Liver (tissue), 9 donors: ENCODE results near the gene CHORDC1. TPM values are rescaled to one million over a fixed set of nuclear protein-coding genes. Genes with fewer than 3 reads are reported as not detected.

Experiments used
- DNase-seq: peaks from one replicate; pipeline ENCODE4 v3.0.0-alpha.2; 2017; ENCODE audit warnings: low spot score
- H3K27ac ChIP-seq, 2 donors: one replicate each; pipeline ENCODE4 v1.7.0; 2013; ENCODE audit warnings: inconsistent platforms in 2 of 2, low read length in 2 of 2, control low read depth in 1 of 2, low read depth in 1 of 2, mild to moderate bottlenecking in 1 of 2
- H3K27me3 ChIP-seq, 4 donors: one replicate each; pipeline versions ENCODE4 v1.6.1 to v1.7.0; 2013; ENCODE audit warnings: low read length in 3 of 4, inconsistent platforms in 1 of 4, mild to moderate bottlenecking in 1 of 4, moderate library complexity in 1 of 4; ENCODE audit not compliant: control insufficient read depth in 4 of 4, insufficient read depth in 4 of 4
- H3K36me3 ChIP-seq, 4 donors: one replicate each; pipeline versions ENCODE4 v1.6.1 to v1.7.0; 2013; ENCODE audit warnings: low read length in 3 of 4, mild to moderate bottlenecking in 3 of 4, low read depth in 1 of 4, moderate library complexity in 1 of 4; ENCODE audit not compliant: control insufficient read depth in 4 of 4, insufficient read depth in 3 of 4
- H3K4me1 ChIP-seq, 4 donors: one replicate each; pipeline versions ENCODE4 v1.6.1 to v1.7.0; 2013; ENCODE audit warnings: low read length in 3 of 4, mild to moderate bottlenecking in 3 of 4, moderate library complexity in 1 of 4; ENCODE audit not compliant: control insufficient read depth in 4 of 4, insufficient read depth in 4 of 4
- H3K4me3 ChIP-seq, 3 donors: one replicate each; pipeline versions ENCODE4 v1.6.1 to v1.7.0; 2013; ENCODE audit warnings: low read length in 3 of 3, control low read depth in 1 of 3, low read depth in 1 of 3, mild to moderate bottlenecking in 1 of 3
- H3K9ac ChIP-seq, 2 donors: one replicate each; pipeline ENCODE4 v1.7.0; 2013; ENCODE audit warnings: low read length in 2 of 2, mild to moderate bottlenecking in 2 of 2, moderate library complexity in 2 of 2, control low read depth in 1 of 2, low read depth in 1 of 2
- H3K9me3 ChIP-seq, 4 donors: one replicate each; pipeline versions ENCODE4 v1.6.1 to v1.7.0; 2013; ENCODE audit warnings: low read length in 3 of 4; ENCODE audit not compliant: control insufficient read depth in 4 of 4
- ATF3 ChIP-seq: IDR thresholded peaks from 2 replicates; pipeline ENCODE4 v1.6.1; 2016; ENCODE audit warnings: antibody characterized with exemption
- CTCF ChIP-seq: fragments of 150-350 bp; IDR thresholded peaks from 2 replicates; pipeline ENCODE4 v1.5.1; 2017; ENCODE audit warnings: improper control_type of control experiment, low read depth, low read length; ENCODE audit not compliant: missing input control
- EGR1 ChIP-seq, 2 donors: IDR thresholded peaks; 2 replicates each; pipeline ENCODE4 v1.6.1; 2016 to 2018; ENCODE audit warnings: antibody characterized with exemption in 2 of 2, low read depth in 2 of 2
- FOXA1 ChIP-seq: IDR thresholded peaks from 2 replicates; pipeline ENCODE4 v1.6.1; 2016; ENCODE audit warnings: antibody characterized with exemption
- FOXA2 ChIP-seq: IDR thresholded peaks from 2 replicates; pipeline ENCODE4 v1.6.1; 2016; ENCODE audit warnings: antibody characterized with exemption
- GABPA ChIP-seq, 2 donors: IDR thresholded peaks in 1 of 2; conservative IDR thresholded peaks in 1 of 2; 2 replicates each; pipeline ENCODE4 v1.6.1; 2016; ENCODE audit warnings: antibody characterized with exemption in 2 of 2, mild to moderate bottlenecking in 1 of 2, moderate library complexity in 1 of 2
- HNF4A ChIP-seq, 2 donors: conservative IDR thresholded peaks; 2 replicates each; pipeline ENCODE4 v1.6.1; 2016; ENCODE audit warnings: antibody characterized with exemption in 2 of 2, mild to moderate bottlenecking in 2 of 2
- HNF4G ChIP-seq: IDR thresholded peaks from 2 replicates; pipeline ENCODE4 v1.6.1; 2016; ENCODE audit warnings: antibody characterized with exemption
- JUND ChIP-seq, 2 donors: IDR thresholded peaks; 2 replicates each; pipeline ENCODE4 v1.6.1; 2016; ENCODE audit warnings: antibody characterized with exemption in 2 of 2
- MAX ChIP-seq: IDR thresholded peaks from 2 replicates; pipeline ENCODE4 v1.6.1; 2016; ENCODE audit warnings: antibody characterized with exemption
- NR2F2 ChIP-seq: IDR thresholded peaks from 2 replicates; pipeline ENCODE4 v1.6.1; 2016; ENCODE audit warnings: antibody characterized with exemption
- RAD21 ChIP-seq, 2 donors: IDR thresholded peaks; 2 replicates each; pipeline ENCODE4 v1.6.1; 2016; ENCODE audit warnings: antibody characterized with exemption in 2 of 2, mild to moderate bottlenecking in 2 of 2
- REST ChIP-seq: IDR thresholded peaks from 2 replicates; pipeline ENCODE4 v1.6.1; 2016; ENCODE audit warnings: antibody characterized with exemption, mild to moderate bottlenecking
- RXRA ChIP-seq, 2 donors: IDR thresholded peaks; 2 replicates each; pipeline ENCODE4 v1.6.1; 2017 to 2018; ENCODE audit warnings: antibody characterized with exemption in 2 of 2, mild to moderate bottlenecking in 1 of 2
- SP1 ChIP-seq: IDR thresholded peaks from 2 replicates; pipeline ENCODE4 v1.6.1; 2018; ENCODE audit warnings: antibody characterized with exemption, mild to moderate bottlenecking
- TAF1 ChIP-seq: conservative IDR thresholded peaks from 2 replicates; pipeline ENCODE4 v1.6.1; 2016; ENCODE audit warnings: antibody characterized with exemption, mild to moderate bottlenecking
- YY1 ChIP-seq: IDR thresholded peaks from 2 replicates; pipeline ENCODE4 v1.6.1; 2016; ENCODE audit warnings: antibody characterized with exemption, mild to moderate bottlenecking
- ZBTB33 ChIP-seq: IDR thresholded peaks from 2 replicates; pipeline ENCODE4 v1.6.1; 2016; ENCODE audit warnings: antibody characterized with exemption
- WGBS: extraction: QIAGEN DNeasy Blood & Tissue Kit; methylation state at CpG from one replicate; pipeline ENCODE4 v1.1.7; 2013; 5-methylcytosine and 5-hydroxymethylcytosine counted together
- polyA plus RNA-seq, 2 donors: library from polyadenylated mRNA; stranded (reverse) in 1 of 2; unstranded in 1 of 2; fragments of 200-250 nt in 1 of 2; fragments of >200 nt in 1 of 2; fragmentation: Nextera tagmentation in 1 of 2; extraction: Ambion mirVana in 1 of 2; gene quantifications; one replicate each; pipeline versions ENCODE4 v1.2.1 to v1.2.3, GENCODE V29; 2013 to 2015
- total RNA-seq, 2 donors: library from RNA; depleted of rRNA; stranded (reverse); fragments of >200 nt; gene quantifications; one replicate each; pipeline ENCODE4 v1.2.3, GENCODE V29; 2014
- donor health status: healthy.
- donor health status: healthy.
- donor health status: healthy.
- donor health status: healthy.
- donor health status: healthy.

Gene CHORDC1
- total and polyA plus RNA-seq, 4 donors = 9.4 to 39.5 (median 16.7) TPM

- peaks cover 7 to 39% (median 21%) of the 10 kb centered on the region in 4 donors for H3K36me3 ChIP-seq
- no peak for TF ChIP-seq SP1
- no peak for TF ChIP-seq FOXA2
- no peak for TF ChIP-seq FOXA1
- no peak for TF ChIP-seq HNF4G
- no peak for TF ChIP-seq YY1
- TF ChIP-seq ATF3 = no peak
- no peak for TF ChIP-seq ZBTB33
- no peak for TF ChIP-seq HNF4A (conservative IDR thresholded peaks at IDR 0.05)
- TF ChIP-seq GABPA (IDR thresholded peaks at IDR 0.05 in 1 of 2, conservative IDR thresholded peaks at IDR 0.05 in 1 of 2) = no peak
- no peak for TF ChIP-seq JUND (IDR thresholded peaks at IDR 0.05)
- no peak for TF ChIP-seq REST
- no peak for TF ChIP-seq RXRA (IDR thresholded peaks at IDR 0.05)
- TF ChIP-seq CTCF = no peak
- TF ChIP-seq NR2F2 = no peak
- no peak for TF ChIP-seq MAX
- no peak for TF ChIP-seq TAF1
- no peak for TF ChIP-seq RAD21 (IDR thresholded peaks at IDR 0.05)
- TF ChIP-seq EGR1 (IDR thresholded peaks at IDR 0.05; ENCODE audit: low read depth in 2 of 2) = no peak
- no peaks in the 10 kb centered on the region for H3K27me3 ChIP-seq
- no peaks in the 10 kb centered on the region for H3K9me3 ChIP-seq
- WGBS = 91% methylated on average over 3 of the region's 3 CpGs
- H3K9ac ChIP-seq = no peak overlapping the region
- DNase-seq = no peak
- H3K4me3 ChIP-seq = no peak overlapping the region
- no peak overlapping the region for H3K27ac ChIP-seq
- H3K4me1 ChIP-seq = no peaks in the 10 kb centered on the region
These were observed 9.5 kb downstream of the CHORDC1 start for GRCh38 chr11:90213322-90213721.

- DNase-seq = no peak
- H3K9ac ChIP-seq = no peak overlapping the region
- H3K9me3 ChIP-seq = no peaks in the 10 kb centered on the region
- H3K4me3 ChIP-seq = no peak overlapping the region
- no peaks in the 10 kb centered on the region for H3K4me1 ChIP-seq
- no peaks in the 10 kb centered on the region for H3K27me3 ChIP-seq
- WGBS = 97% methylated on average over 2 of the region's 2 CpGs
- H3K36me3 ChIP-seq = peaks cover 7 to 59% (median 33%) of the 10 kb centered on the region in 4 donors
- no peak overlapping the region for H3K27ac ChIP-seq
- no peak for TF ChIP-seq FOXA2
- TF ChIP-seq MAX = no peak
- no peak for TF ChIP-seq GABPA (IDR thresholded peaks at IDR 0.05 in 1 of 2, conservative IDR thresholded peaks at IDR 0.05 in 1 of 2)
- no peak for TF ChIP-seq NR2F2
- no peak for TF ChIP-seq ZBTB33
- no peak for TF ChIP-seq YY1
- TF ChIP-seq CTCF = no peak
- TF ChIP-seq HNF4G = no peak
These were observed 14.0 kb downstream of the CHORDC1 start for GRCh38 chr11:90208857-90209256.
